Mucosa of descending colon (tissue), 3 donors: Measurements from ENCODE around the gene SMARCA2. TPM values are rescaled to one million over a fixed set of nuclear protein-coding genes. Genes with fewer than 3 reads are reported as not detected.

Source experiments
- ATAC-seq: fragments of 200-7000 bp; cut with Tn5 transposase; one replicate; pipeline ENCODE4 v1.9.1; 2020; ENCODE audit warnings: mild to moderate bottlenecking, moderate library complexity
- DNase-seq, 3 donors: peaks; one replicate each; pipeline ENCODE4 v3.0.0-alpha.2; 2020
- H3K36me3 ChIP-seq: fragments of 200-600 bp; one replicate; pipeline ENCODE4 v1.8.0; 2021; ENCODE audit warnings: low read depth, mild to moderate bottlenecking
- H3K4me1 ChIP-seq: fragments of 200-600 bp; one replicate; pipeline ENCODE4 v1.8.0; 2021; ENCODE audit warnings: low read depth, mild to moderate bottlenecking
- H3K4me3 ChIP-seq: fragments of 200-600 bp; one replicate; pipeline ENCODE4 v1.8.0; 2021; ENCODE audit warnings: mild to moderate bottlenecking
- H3K9me3 ChIP-seq: fragments of 200-600 bp; one replicate; pipeline ENCODE4 v1.8.0; 2021; ENCODE audit warnings: mild to moderate bottlenecking
- intact Hi-C, 2 donors: fragments of 100-400 bp; cut with DNase I in 1 of 2; cut with micrococcal nuclease in 1 of 2; formaldehyde crosslinking; loops; one replicate each; pipeline versions ENCODE4 v1.11.0 to v1.11.1; 2022; cut with DNase I, micrococcal nuclease
- total RNA-seq, 3 donors: library from RNA; stranded (reverse); fragmentation: NEBNext Ultra II Directional in 2 of 3; extraction: Animal tissue kit (Norgen Biotek cat#: 25700) in 2 of 3; gene quantifications; one replicate each; pipeline versions ENCODE4 v1.2.1 to v1.2.4, GENCODE V29; 2021 to 2023
- TF ChIP-seq, protein P1 (sequence below): fragments of 200-600 bp; IDR thresholded peaks from one replicate; pipeline ENCODE4 v1.8.0; 2022; ENCODE audit warnings: antibody characterized with exemption, mild to moderate bottlenecking
- donor health status: DM: no; HTN: no; CAD: no; lungs with moderate emphysema.
- donor health status: DM: no; HTN: no; CAD: no.
- donor health status: DM: no; HTN: yes; CAD: no.

SMARCA2 gene
- total RNA-seq, 3 donors from 2014 or later, result 105 to 131 (median 117) TPM

DNA sequence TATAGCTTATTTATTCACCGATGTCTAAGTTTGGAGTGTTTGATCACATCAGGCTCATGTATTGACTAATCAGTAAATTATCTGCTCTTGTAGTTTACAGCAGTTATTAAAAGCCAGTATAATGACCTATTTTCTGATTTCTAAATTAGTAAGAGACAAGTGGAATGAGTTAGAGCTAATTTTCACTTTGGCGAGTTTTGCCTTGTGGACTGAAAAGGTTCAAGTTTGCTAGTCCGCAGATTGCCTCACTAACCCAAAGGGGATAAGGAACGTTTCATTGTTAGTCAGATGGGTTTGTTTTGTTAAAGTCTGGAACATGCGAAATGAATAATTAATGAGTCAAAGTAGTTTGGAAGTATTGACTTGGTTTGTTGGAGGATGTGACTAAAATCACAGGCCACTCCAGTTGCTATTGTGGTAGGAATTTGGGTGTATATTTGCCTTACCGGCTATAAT is 40.1 kb downstream of the SMARCA2 start:
- intact Hi-C loops, result no loop called here
- DNase-seq (no peak), ATAC-seq (no peak)
- no peak overlapping the region for H3K4me3 ChIP-seq
- H3K36me3 ChIP-seq, result no peaks in the 10 kb centered on the region
- TF ChIP-seq, protein P1, sequence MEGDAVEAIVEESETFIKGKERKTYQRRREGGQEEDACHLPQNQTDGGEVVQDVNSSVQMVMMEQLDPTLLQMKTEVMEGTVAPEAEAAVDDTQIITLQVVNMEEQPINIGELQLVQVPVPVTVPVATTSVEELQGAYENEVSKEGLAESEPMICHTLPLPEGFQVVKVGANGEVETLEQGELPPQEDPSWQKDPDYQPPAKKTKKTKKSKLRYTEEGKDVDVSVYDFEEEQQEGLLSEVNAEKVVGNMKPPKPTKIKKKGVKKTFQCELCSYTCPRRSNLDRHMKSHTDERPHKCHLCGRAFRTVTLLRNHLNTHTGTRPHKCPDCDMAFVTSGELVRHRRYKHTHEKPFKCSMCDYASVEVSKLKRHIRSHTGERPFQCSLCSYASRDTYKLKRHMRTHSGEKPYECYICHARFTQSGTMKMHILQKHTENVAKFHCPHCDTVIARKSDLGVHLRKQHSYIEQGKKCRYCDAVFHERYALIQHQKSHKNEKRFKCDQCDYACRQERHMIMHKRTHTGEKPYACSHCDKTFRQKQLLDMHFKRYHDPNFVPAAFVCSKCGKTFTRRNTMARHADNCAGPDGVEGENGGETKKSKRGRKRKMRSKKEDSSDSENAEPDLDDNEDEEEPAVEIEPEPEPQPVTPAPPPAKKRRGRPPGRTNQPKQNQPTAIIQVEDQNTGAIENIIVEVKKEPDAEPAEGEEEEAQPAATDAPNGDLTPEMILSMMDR, result no peak
- no peaks in the 10 kb centered on the region for H3K9me3 ChIP-seq
- H3K4me1 ChIP-seq, result no peaks in the 10 kb centered on the region

DNA sequence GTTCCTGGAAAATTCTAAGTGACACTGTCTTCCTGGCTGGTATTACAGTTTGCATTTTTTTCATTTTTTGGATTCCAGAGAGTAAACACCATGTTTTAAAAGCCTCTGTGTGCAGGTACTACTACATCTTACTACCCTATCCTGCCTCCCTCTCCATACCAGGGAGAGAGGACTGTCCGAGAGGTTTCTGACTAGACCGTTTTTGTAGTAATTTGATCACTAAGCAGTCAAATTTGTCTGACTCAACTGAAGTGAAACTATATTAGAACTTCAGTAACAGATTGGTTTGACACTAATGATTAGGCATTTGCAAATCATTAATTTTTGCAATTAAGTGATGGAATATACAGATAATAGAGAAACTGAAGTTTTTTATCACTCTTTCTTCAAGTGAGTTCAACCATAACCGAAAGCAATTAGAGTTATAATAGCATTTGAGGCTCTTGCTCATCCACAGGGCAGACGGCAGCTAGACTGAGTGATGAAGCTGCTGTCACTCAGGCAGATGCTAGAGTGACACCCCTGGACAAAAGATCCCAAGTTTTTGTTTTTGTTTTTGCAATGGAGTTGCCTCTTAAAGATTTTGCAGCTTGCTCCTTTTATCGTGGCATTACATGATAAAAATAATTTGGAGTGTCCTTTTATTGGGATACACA is 44.3 kb downstream of the SMARCA2 start:
- no peaks in the 10 kb centered on the region for H3K36me3 ChIP-seq
- H3K4me3 ChIP-seq, result no peak overlapping the region
- H3K4me1 ChIP-seq, result no peaks in the 10 kb centered on the region
- ATAC-seq (no peak), DNase-seq (no peak)
- TF ChIP-seq, protein P1, result no peak
- intact Hi-C loops, result no loop called here
- no peaks in the 10 kb centered on the region for H3K9me3 ChIP-seq

DNA sequence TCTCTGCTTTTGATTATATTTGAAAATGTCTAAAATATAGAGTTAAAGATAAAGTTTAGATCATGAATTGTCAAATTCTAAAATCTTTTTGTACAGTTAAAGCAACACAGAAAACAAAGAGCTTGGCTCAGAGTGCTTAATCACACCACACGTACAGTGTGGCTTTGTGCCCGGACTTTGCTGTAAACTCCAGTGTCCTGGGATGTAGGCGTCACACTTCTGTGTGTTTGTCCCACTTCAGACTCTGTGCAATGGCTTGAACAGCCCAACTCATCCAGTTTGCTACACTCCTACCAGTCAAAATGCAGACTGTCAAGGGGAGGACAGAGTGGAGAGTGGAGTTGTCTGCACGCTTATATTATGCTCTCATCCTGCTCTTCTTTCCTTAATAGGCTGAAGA is 45.3 kb downstream of the SMARCA2 start:
- ATAC-seq (no peak), DNase-seq (no peak)
- TF ChIP-seq, protein P1, result no peak
- no peak overlapping the region for H3K4me3 ChIP-seq
- no peaks in the 10 kb centered on the region for H3K4me1 ChIP-seq
- H3K9me3 ChIP-seq, result no peaks in the 10 kb centered on the region
- intact Hi-C loops, result no loop called here
- no peaks in the 10 kb centered on the region for H3K36me3 ChIP-seq

DNA sequence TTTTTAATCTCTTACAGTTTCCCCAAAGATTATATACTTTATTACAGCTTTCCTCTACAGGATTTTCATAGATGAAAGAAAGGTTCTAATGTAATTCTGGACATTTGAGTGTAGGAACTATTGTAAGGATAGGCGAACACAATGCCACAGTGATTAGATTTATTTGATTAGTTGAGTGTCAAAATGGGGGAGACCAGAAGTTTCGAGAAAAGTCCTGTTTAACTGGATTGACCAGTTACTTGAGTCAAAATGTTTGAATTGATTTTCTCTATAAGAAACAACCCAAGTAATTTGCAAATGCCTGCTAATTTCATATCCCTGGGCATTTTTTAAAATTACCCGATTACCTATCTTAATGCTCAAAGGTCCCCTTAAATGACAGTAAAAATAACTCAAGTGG is 50.6 kb downstream of the SMARCA2 start:
- ATAC-seq, result no peak
- intact Hi-C loops, result no loop called here
- TF ChIP-seq, protein P1, result no peak
- Histone ChIP-seq H3K36me3 (no peaks in the 10 kb centered on the region), H3K4me1 (no peaks in the 10 kb centered on the region), H3K9me3 (no peaks in the 10 kb centered on the region), H3K4me3 (no peak overlapping the region)
- DNase-seq, result no peak

DNA sequence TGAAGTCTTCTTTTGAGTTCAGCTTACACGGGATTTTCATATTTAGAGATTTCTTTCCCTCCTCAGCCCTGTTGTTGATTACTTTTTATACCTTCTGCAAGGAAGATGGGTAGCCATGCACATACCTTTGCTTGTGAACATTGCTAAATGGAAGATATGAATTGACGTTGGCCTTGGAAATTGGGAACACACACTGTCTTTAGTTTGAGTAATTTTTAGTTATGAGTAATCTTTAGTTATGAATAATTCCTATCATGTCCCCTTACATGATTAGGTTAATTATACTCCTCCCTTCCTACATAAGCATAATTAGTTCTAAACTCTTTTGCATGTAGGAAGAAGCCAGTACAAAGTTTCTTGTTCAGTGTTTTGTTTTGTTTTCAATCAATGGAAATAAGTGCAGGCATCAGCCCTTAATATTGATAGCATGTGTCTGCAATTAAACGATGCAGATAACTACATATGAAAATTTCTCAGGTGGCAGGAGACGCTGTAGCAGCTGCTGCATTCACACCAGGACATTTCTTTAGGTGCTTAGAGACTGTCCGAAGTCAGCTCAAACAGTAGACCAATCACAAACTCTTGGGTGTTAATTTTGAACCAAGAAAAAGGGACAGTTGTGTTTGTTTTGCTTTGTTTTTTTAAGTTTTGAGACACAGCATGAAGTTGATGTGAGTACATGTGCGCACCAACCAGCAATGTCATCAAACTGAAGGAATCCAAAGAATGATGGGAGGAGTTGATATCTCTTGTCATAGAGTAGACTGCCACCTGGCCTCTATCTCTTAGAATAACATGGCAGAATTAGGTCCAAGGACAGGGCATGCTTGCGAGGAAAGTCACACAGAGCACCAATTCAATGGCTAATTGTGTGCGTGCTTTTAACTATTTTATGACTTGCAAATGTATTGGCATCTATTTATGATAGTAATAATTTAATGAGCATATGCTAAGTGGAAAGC is 51.4 kb downstream of the SMARCA2 start:
- Histone ChIP-seq H3K9me3 (no peaks in the 10 kb centered on the region), H3K4me1 (no peaks in the 10 kb centered on the region), H3K36me3 (no peaks in the 10 kb centered on the region), H3K4me3 (no peak overlapping the region)
- DNase-seq (no peak), ATAC-seq (no peak)
- TF ChIP-seq, protein P1, result no peak
- intact Hi-C loops, result no loop called here
